Embryonic facial prominence (tissue), 1 donor: ENCODE results near the gene AARSD1.
"Not testable (repeated sequence)": the region's sequence is repeated elsewhere in the genome, so short reads cannot be mapped to it uniquely, and the experiment has no call there.

ENCODE experiments used
- DNase-seq: peaks from one replicate; pipeline ENCODE4 v3.0.0-alpha.2; 2016; ENCODE audit errors: extremely low spot score

The AARSD1 gene

GRCh38 chr17:42920106-42920900, 44.0 kb downstream of the AARSD1 start:
- no peak for DNase-seq

- DNase-seq: not testable (repeated sequence)
Observed at GRCh38 chr17:42919522-42920077, 44.7 kb downstream of the AARSD1 start.

GRCh38 chr17:42918902-42919521, 45.2 kb downstream of the AARSD1 start:
- DNase-seq: no peak

- DNase-seq: no peak
Observed at GRCh38 chr17:42917236-42917603, 47.0 kb downstream of the AARSD1 start.

- DNase-seq: not testable (repeated sequence)
Observed at GRCh38 chr17:42916388-42917235, 47.6 kb downstream of the AARSD1 start.

DNA sequence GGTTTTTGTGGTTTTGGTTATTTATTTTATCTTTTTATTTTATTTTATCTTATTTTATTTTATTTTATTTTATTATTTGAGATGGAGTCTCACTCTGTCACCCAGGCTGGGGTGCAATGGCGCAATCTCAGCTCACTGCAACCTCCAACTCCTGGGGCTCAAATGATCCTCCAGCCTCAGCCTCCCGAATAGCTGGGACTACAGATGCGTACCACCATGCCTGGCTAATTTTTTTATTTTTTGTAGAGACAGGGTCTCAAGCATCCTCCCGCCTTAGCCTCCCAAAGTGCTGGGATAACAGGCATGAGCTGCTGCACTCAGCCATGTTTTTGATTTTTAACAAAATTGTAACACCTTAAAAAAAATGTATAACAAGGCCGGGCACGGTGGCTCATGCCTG, 49.0 kb downstream of the AARSD1 start:
- DNase-seq: not testable (repeated sequence)

DNA sequence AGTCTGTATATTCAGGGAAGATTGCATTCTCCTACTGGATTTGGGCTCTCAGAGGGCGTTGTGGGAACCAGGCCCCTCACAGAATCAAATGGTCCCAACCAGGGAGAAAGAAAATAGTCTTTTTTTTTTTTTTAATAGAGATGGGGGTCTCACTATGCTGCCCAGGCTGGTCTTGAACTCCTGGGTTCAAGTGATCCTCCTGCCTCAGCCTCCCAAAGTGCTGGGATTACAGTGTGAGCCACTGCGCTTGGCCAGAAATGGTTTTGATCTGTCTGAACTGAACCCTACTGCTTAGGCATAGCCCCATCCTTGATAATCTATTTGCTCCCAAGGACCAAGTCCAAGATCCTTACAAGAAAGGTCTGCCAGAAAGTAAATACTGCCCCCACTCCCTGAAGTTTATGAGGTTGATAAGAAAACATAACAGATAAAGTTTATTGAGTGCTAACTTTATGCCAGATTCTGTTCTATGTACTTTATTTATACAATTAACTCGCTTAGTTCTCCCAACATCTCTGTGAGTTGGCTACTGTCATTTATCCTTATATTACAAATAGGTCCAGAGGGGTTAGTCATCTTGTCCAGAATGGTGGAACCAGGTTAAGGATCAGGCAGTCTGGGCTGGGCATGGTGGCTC, 50.2 kb downstream of the AARSD1 start:
- no peak for DNase-seq

DNA sequence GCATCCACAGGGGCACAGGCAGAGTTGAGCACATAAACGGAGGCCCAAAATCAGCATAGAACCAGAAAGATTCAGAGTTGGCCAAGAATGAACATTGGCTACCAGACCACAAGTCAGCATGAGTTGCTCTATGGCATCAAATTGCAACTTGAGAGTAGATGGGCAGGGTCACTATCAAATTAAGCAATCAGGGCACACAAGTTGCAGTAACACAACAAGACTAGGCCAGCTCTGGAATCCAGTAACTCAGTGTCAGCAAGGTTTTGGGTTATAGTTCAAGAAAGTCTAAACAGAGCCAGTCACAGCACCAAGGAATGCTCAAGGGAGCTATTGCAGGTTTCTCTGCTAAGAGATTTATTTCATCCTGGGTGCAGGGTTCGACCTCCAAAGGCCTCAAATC, 50.7 kb downstream of the AARSD1 start:
- no peak for DNase-seq

GRCh38 chr17:42908872-42909700, 55.2 kb downstream of the AARSD1 start:
- no peak for DNase-seq

- DNase-seq: no peak
Observed at GRCh38 chr17:42906772-42907446, 57.3 kb downstream of the AARSD1 start.

- no peak for DNase-seq
Observed at GRCh38 chr17:42904110-42904469, 60.2 kb downstream of the AARSD1 start.

DNA sequence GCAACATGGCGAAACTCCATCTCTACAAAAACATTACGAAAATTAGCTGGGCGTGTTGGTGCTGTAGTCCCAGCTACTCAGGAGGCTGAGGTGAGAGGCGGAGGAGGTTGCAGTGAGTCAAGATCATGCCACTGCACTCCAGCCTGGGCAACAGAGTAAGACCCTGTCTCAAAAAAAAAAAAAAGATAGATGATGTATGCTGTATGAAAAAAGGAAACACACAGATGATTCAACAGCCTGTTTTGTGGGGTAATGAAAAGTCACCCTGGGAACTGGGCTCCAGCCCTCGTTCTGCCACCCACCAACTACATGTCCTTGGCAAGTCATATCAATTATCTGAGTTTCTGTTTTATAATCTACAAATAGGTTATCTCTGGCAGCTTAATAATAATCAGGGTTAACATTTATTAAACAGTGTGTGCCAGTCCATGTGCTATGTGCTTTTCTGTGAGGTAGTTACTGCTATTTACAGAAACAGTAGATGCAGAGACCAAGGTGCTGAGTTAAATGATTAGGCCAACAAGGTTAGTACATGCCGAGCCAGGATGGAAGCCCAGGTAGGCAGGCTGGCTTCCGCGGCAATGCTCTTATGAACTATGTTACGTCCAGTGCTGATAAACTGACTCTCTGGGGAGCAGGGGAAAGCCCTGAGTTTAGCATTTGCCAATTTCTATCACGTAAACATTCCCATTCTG, 62.6 kb downstream of the AARSD1 start:
- DNase-seq: no peak
